HG03103 (cell line): Measurements from ENCODE around the gene TENM3.

Experiments
- ATAC-seq: cut with Tn5 transposase; IDR thresholded peaks from one replicate; pipeline ENCODE4 v1.9.1; 2021; ENCODE audit warnings: low read depth; ENCODE audit not compliant: unreplicated experiment

Gene TENM3

GRCh38 chr4:182647646-182648300 lies 404.6 kb downstream of the TENM3 start:
- ATAC-seq = no peak

- no peak for ATAC-seq
Observed at GRCh38 chr4:182648766-182649165, 405.6 kb downstream of the TENM3 start.

GRCh38 chr4:182649698-182650477 lies 406.7 kb downstream of the TENM3 start:
- no peak for ATAC-seq

- ATAC-seq = no peak
Observed at GRCh38 chr4:182653596-182653995, 410.4 kb downstream of the TENM3 start.

GRCh38 chr4:182655340-182655739 lies 412.1 kb downstream of the TENM3 start:
- ATAC-seq = no peak

- no peak for ATAC-seq
Observed at GRCh38 chr4:182662551-182662950, 419.3 kb downstream of the TENM3 start.

- ATAC-seq = no peak
Observed at GRCh38 chr4:182671231-182671630, 428.0 kb downstream of the TENM3 start.

- ATAC-seq = no peak
Observed at GRCh38 chr4:182671749-182672148, 428.5 kb downstream of the TENM3 start.

- no peak for ATAC-seq
Observed at GRCh38 chr4:182678590-182678989, 435.4 kb downstream of the TENM3 start.

- no peak for ATAC-seq
Observed at GRCh38 chr4:182679533-182679932, 436.3 kb downstream of the TENM3 start.

GRCh38 chr4:182680234-182680653 lies 437.0 kb downstream of the TENM3 start:
- no peak for ATAC-seq

- no peak for ATAC-seq
Observed at GRCh38 chr4:182683661-182684060, 440.5 kb downstream of the TENM3 start.

GRCh38 chr4:182684796-182685195 lies 441.6 kb downstream of the TENM3 start:
- no peak for ATAC-seq

- ATAC-seq = no peak
Observed at GRCh38 chr4:182688081-182688480, 444.9 kb downstream of the TENM3 start.

- no peak for ATAC-seq
Observed at GRCh38 chr4:182694551-182694950, 451.3 kb downstream of the TENM3 start.

- ATAC-seq = no peak
Observed at GRCh38 chr4:182695009-182695408, 451.8 kb downstream of the TENM3 start.

- ATAC-seq = no peak
Observed at GRCh38 chr4:182695842-182696241, 452.6 kb downstream of the TENM3 start.

- ATAC-seq = no peak
Observed at GRCh38 chr4:182697094-182697493, 453.9 kb downstream of the TENM3 start.

GRCh38 chr4:182698212-182698611 lies 455.0 kb downstream of the TENM3 start:
- ATAC-seq = no peak

GRCh38 chr4:182699201-182699600 lies 456.0 kb downstream of the TENM3 start:
- no peak for ATAC-seq

- no peak for ATAC-seq
Observed at GRCh38 chr4:182699795-182700194, 456.6 kb downstream of the TENM3 start.
